Stomach smooth muscle (tissue), 2 donors: ENCODE data around the gene NEU4.
"Not testable (repeated sequence)": the region's sequence is repeated elsewhere in the genome, so short reads cannot be mapped to it uniquely, and the experiment has no call there.

Experiments
- H3K27ac ChIP-seq: one replicate; pipeline ENCODE4 v1.7.0; 2013; ENCODE audit warnings: mild to moderate bottlenecking, low read length, inconsistent platforms
- H3K27me3 ChIP-seq, 2 donors: one replicate each; pipeline ENCODE4 v1.7.0; 2013; ENCODE audit warnings: low read length in 2 of 2; ENCODE audit not compliant: insufficient read depth in 2 of 2, control insufficient read depth in 1 of 2
- H3K36me3 ChIP-seq, 2 donors: one replicate each; pipeline ENCODE4 v1.7.0; 2013; ENCODE audit warnings: low read length in 2 of 2; ENCODE audit not compliant: control insufficient read depth in 2 of 2, insufficient read depth in 2 of 2
- H3K4me1 ChIP-seq: one replicate; pipeline ENCODE4 v1.7.0; 2013; ENCODE audit warnings: low read length; ENCODE audit not compliant: control insufficient read depth, insufficient read depth
- H3K4me3 ChIP-seq, 2 donors: one replicate each; pipeline ENCODE4 v1.7.0; 2013; ENCODE audit warnings: low read length in 2 of 2
- H3K9ac ChIP-seq, 2 donors: one replicate each; pipeline ENCODE4 v1.7.0; 2013; ENCODE audit warnings: low read length in 2 of 2, mild to moderate bottlenecking in 1 of 2
- H3K9me3 ChIP-seq, 2 donors: one replicate each; pipeline ENCODE4 v1.7.0; 2013; ENCODE audit warnings: low read length in 2 of 2; ENCODE audit not compliant: control insufficient read depth in 2 of 2
- donor health status: healthy.
- donor health status: Pancreatic carcinoma.

NEU4 gene

DNA sequence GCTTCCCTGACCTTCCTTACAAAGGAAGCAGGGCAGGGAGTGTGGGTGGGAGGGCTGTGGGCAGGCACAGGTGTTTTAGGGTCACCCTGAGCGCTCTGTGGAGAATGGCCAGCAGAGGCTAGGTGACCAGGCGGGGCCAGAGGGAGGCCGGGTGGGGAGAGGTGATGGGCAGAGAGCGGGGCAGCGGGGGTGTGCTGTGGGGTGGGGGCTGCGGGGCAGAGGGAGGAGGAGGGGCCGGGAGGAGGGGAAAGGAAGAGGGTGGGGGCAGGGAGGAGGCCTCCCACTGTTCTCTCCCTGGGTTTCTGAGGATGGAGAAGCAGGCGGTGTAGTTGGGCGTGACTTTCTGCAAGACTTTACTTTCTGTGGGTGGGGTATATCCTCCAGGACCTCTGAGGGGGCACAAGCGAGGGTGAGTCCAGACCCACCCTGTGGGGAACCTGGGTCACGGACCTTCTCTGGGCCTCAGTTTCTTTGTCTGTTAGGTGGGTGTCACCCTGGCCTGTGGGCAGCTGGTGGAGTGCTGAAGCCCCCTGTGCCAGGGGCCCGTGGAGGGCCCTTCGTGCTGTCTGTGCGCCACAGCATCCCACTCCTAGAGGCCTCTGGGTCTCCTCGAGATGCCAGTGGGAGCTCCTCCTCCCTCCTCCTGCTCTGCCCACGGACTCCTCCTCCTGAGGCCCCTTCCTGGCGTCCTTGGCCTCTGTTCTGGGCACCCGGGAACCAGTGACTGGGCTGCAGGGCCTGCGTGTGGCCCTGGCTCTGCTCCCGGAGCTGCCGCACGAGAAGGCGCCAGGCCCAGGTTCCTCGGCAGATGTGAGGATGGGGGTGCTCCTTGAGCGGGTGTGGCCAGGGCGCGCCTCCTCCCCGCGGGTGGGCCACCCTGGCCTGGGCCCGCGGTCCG is 6.3 kb upstream of the NEU4 start:
- Histone ChIP-seq H3K27ac (no peak overlapping the region), H3K9ac (no peak overlapping the region), H3K4me1 (peaks cover 19% of the 10 kb centered on the region), H3K4me3 (no peak overlapping the region), H3K27me3 (peaks cover 7 to 21% of the 10 kb centered on the region in 2 donors), H3K9me3 (no peaks in the 10 kb centered on the region), H3K36me3 (no peaks in the 10 kb centered on the region)

DNA sequence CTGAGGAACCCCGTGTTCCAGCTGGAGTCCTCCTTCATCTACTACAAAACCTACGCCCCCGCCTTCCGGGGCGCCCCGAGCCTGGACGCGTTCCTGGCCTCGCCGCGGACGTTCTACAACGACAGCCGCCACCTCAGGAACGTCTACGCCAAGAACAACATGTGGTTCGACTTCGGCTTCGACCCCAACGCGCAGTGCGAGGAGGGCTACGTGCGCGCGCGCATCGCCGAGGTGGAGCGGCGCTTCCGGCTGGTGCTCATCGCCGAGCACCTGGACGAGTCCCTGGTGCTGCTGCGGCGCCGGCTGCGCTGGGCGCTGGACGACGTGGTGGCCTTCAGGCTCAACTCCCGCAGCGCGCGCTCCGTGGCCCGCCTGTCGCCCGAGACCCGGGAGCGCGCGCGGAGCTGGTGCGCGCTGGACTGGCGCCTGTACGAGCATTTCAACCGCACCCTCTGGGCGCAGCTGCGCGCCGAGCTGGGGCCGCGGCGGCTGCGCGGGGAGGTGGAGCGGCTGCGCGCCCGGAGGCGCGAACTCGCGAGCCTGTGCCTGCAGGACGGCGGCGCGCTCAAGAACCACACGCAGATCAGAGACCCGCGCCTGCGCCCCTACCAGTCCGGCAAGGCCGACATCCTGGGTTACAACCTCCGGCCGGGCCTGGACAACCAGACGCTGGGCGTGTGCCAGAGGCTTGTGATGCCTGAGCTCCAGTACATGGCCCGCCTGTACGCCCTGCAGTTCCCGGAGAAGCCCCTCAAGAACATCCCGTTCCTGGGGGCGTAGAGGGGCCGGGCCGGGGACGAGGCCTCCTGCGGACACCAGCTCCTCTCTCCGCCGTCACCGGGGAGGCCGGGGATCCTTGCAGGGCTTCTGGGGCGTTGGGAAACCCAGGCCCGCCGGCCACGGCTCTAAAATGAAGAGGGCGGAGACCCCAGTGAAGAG is 5.3 kb upstream of the NEU4 start:
- Histone ChIP-seq H3K27ac (no peak overlapping the region), H3K9ac (no peak overlapping the region)

DNA sequence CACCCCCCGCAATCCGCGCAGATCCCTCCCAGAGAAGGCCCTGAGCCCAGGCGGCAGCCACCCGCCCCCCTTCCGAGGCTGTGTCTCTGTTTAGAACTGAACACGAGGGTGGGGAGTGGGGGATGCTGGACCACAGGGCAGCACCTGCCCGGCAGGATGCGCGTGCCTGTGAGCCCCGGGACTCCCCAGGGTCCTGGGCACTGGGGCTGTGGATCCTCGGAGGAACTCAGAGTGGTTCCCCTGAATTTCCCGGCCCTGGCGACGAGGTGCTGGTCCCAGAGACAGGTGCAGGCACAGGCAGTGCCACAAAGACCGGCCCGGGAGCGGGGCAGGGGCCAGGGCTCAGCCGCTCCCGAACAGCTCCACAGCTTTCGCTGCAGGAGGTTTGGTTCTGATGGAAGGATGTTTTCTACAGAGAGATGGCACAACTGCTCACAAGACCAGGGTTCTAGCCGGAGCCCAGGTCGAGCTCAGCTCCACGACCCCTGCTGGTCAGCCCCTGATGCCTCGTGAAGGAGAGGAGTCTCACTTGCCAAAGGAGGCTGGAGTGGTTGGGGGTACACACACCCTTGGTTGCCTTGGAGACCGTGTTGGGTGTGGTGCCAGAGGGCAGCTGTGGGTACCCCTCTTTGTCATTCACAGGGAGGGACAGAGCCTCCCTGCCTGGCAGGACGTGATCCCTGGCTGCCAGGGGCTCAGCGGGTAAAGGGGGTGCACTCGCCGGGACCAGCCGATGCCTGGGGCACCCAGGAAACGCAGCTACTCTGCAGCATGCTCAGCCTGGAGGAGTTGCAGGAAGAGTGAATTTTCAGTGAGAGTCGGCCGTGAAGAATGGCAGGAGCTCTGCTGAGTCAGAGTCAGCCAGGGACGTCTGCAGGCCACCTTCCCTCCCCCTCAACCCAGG is 4.4 kb upstream of the NEU4 start:
- H3K36me3 ChIP-seq: no peaks in the 10 kb centered on the region
- H3K27me3 ChIP-seq: peaks cover 7 to 21% of the 10 kb centered on the region in 2 donors
- peaks cover 19% of the 10 kb centered on the region for H3K4me1 ChIP-seq
- no peak overlapping the region for H3K9ac ChIP-seq
- no peaks in the 10 kb centered on the region for H3K9me3 ChIP-seq
- H3K4me3 ChIP-seq: peak overlapping the region; percentile 12 to 66
- H3K27ac ChIP-seq: no peak overlapping the region

More for the DNA sequence above, 5.3 kb upstream of the NEU4 start:
- Histone ChIP-seq H3K9me3 (no peaks in the 10 kb centered on the region), H3K36me3 (no peaks in the 10 kb centered on the region), H3K27me3 (peaks cover 7 to 21% of the 10 kb centered on the region in 2 donors), H3K4me1 (peaks cover 19% of the 10 kb centered on the region), H3K4me3 (peak overlapping the region; percentile 46 to 66)

DNA sequence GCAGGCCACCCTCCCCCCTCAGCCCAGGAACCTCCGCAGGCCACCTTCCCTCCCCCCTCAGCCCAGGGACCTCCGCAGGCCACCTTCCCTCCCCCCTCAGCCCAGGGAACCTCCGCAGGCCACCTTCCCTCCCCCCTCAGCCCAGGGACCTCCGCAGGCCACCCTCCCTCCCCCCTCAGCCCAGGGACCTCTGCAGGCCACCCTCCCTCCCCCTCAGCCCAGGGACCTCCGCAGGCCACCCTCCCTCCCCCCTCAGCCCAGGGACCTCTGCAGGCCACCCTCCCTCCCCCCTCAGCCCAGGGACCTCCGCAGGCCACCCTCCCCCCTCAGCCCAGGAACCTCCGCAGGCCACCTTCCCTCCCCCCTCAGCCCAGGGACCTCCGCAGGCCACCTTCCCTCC is 2.8 kb upstream of the NEU4 start:
- not testable (repeated sequence) for H3K27ac ChIP-seq, H3K4me3 ChIP-seq, H3K9ac ChIP-seq, H3K9me3 ChIP-seq, H3K36me3 ChIP-seq
- peaks cover 7 to 21% of the 10 kb centered on the region in 2 donors for H3K27me3 ChIP-seq
- H3K4me1 ChIP-seq: peaks cover 19% of the 10 kb centered on the region

DNA sequence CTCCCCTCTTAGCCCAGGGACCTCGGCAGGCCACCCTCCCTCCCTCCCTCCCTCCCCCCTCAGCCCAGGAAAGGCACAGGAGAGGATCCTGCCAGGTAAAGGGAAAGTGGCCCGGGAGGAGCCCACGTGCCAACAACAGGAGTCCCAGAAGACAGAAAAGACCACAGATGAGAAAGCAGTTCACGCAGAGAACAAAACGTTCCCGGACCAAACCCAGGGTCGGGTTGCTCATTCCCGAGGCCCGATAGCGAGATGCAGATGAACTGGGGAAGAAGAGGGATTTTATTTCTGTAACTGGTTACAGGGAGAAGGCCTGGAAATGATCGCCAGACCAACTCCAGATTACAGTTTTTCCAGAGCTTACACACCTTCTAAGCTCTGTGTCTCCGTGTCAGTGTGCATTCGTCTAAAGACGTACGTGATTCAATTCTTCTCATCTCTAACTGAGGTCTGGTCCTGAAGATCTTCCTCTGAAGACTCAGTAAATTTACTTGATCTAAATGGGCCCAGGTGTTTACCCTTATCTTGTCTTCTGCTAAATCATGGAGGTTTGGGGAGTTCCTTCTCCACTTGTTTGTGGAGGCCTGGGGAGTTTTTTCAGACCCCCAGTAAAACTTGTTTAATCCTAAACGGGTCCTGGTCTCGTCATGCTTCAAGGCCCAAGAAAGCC is 807 bp upstream of the NEU4 start:
- Histone ChIP-seq H3K4me1 (peaks cover 17% of the 10 kb centered on the region), H3K27ac (no peak overlapping the region), H3K27me3 (peaks cover 9 to 18% of the 10 kb centered on the region in 2 donors), H3K9me3 (no peaks in the 10 kb centered on the region), H3K4me3 (no peak overlapping the region), H3K36me3 (no peaks in the 10 kb centered on the region), H3K9ac (no peak overlapping the region)

DNA sequence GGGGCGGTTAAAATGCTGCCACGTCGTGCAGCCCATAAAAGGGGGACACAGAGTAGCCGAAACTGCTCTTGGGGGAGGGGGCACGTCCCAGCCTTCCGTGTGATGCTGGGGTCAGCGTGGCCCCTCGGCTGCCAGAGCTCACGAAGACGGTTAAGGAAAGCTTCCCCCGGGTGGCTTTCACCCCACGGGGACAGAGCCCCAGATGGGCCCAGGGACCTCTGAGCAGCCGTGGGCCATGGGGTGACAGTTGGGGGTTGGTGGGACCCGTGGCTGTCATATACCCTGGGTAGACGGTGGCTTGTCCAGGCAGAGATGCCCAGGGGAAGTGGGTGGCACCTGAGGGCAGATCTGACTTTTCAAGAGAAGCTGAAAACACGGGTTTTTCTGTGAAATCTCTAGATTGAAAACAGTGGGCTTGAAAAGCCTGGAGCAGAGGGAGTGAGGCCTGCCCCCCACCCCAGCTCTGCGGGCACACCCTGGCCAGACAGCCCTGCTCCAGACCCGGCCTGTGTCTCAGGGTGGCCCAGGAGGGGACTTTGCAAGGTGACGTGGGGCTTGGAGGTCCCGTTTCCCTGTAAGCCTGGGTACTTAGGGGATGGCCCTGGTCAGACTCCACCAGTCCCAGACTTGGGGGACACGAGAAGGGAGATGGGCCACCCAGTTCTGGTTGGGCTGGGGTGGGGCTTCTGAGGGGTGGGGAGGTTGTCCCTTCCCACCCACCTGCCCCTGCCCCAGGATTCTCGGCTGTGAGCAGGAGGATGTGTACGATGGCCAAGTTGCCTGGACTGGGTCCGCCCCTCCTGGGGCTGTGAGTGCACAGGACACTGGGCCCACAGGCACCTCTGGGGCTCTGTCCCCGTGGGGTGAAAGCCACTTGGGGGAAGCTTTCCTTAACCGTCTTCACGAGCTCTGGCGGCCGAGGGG is 652 bp downstream of the NEU4 start:
- Histone ChIP-seq H3K9me3 (no peaks in the 10 kb centered on the region), H3K4me3 (no peak overlapping the region), H3K27ac (no peak overlapping the region), H3K36me3 (no peaks in the 10 kb centered on the region), H3K4me1 (peaks cover 3% of the 10 kb centered on the region), H3K9ac (no peak overlapping the region), H3K27me3 (peaks cover 3 to 4% of the 10 kb centered on the region in 2 donors)

DNA sequence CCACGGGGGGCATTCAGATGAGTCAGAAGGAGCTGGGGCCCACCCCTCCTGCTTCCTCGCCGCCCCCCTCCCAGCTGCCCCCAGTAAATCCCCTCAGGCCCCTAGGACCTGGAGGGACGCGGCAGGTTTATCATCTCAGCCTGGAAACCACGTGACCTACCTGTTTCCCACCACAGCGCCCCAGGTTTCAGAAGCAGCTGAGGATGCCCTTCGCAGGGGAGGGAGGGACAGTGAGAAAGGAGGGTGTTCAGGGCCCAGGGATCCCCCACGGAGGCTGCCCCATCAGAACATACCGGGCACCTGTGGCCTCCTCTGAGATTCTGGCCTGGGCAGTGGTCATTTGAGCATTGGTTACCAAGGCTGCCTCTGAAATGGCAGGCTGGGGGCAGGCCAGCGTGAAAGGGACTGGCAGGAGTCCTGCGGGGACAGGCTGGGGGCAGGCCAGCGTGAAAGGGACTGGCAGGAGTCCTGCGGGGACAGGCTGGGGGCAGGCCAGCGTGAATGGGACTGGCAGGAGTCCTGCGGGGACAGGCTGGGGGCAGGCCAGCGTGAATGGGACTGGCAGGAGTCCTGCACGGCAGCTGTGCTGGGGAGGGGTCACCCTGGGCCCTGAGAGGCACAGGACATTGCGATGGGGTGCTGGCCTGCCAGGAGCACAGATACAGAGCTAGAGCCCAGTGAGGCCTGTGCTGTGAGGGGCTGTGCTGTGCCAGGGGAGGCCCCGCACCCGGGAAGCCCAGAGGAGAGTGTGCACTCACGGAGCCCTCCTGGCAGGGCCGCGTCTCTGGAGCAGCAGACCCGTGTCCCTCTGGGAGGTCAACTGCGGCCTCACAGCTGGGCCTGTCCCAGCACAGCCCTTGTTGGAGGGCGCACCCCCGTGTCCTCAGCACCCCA is 1.6 kb downstream of the NEU4 start:
- Histone ChIP-seq H3K27me3 (peaks cover 0 to 2% of the 10 kb centered on the region in 2 donors), H3K9me3 (no peaks in the 10 kb centered on the region), H3K36me3 (no peaks in the 10 kb centered on the region), H3K4me3 (no peak overlapping the region), H3K9ac (no peak overlapping the region), H3K4me1 (no peaks in the 10 kb centered on the region), H3K27ac (no peak overlapping the region)

DNA sequence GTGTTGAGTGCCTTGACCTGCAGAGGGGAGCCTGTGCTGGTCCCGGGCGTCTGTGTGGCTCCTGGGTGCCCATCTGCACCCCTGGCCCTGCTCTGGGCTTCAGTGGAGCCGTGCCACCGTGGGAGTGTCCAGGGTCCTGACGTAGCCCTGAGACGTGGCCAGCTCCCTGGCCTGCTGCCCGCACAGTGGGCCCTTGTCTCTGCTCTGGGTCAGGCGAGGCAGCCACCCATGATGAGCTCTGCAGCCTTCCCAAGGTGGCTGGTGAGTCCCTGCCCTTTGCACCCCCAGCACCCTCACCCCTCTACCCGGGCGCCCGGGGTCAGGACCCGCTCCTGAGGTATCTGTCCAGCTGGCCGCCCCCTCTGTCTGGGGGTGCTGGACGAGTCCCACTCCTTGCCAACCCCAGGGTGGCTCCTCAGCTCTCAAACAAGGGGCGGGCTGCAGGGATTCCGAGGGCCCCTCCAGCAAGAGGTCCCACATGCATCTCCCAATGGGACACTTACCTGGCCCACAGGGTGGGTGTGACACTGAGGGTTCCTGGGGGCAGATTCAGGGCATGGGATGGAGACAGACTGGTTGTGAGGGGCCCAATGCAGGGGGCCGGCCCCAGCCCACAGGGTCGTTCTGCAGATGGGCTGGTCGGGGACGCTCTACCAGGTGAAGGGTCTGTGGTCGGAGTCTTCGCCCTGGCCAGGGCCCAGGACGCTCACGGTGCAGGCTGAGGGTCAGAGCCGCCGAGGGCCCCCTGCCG is 2.4 kb downstream of the NEU4 start:
- no peak overlapping the region for H3K4me3 ChIP-seq
- no peaks in the 10 kb centered on the region for H3K4me1 ChIP-seq
- H3K36me3 ChIP-seq: no peaks in the 10 kb centered on the region
- H3K9me3 ChIP-seq: no peaks in the 10 kb centered on the region
- no peak overlapping the region for H3K9ac ChIP-seq
- no peak overlapping the region for H3K27ac ChIP-seq
- H3K27me3 ChIP-seq: peaks cover under 1 to 2% of the 10 kb centered on the region in 2 donors
